DMS114 treated with DMSO at 0.1 percent for 48 hours (cell line): Measurements from ENCODE around the gene CASP1.

Source experiments
- DNase-seq: peaks from one replicate; lab custom pipeline; 2025; ENCODE audit not compliant: unreplicated experiment; lab: John Stamatoyannopoulos, UW

Gene CASP1

GRCh38 chr11:104992781-104993180, 42.2 kb downstream of the CASP1 start:
- no peak for DNase-seq

GRCh38 chr11:104991994-104992393, 43.0 kb downstream of the CASP1 start:
- DNase-seq = no peak

- no peak for DNase-seq
Measured at GRCh38 chr11:104984808-104985207, 50.1 kb downstream of the CASP1 start.

- no peak for DNase-seq
Measured at GRCh38 chr11:104979839-104980238, 55.1 kb downstream of the CASP1 start.
